NCI-H1436 treated with DMSO at 0.1 percent for 48 hours (cell line): Measurements from ENCODE around the gene ACER3.

Experiments used
- DNase-seq: peaks from one replicate; lab custom pipeline; 2025; lab: John Stamatoyannopoulos, UW

ACER3 gene

GRCh38 chr11:77074205-77074604 lies 213.5 kb downstream of the ACER3 start:
- no peak for DNase-seq

- DNase-seq: no peak
These were observed 214.0 kb downstream of the ACER3 start for GRCh38 chr11:77074626-77075221.

- DNase-seq: no peak
These were observed 214.7 kb downstream of the ACER3 start for GRCh38 chr11:77075425-77075905.
